ENCODE data around the gene GDPD5. TPM values are rescaled to one million over a fixed set of nuclear protein-coding genes. Genes with fewer than 3 reads are reported as not detected.
A peak's percentile ranks its signal among the peaks of the same experiment; 100 is the strongest.

GDPD5 gene
- total and polyA plus RNA-seq, 9 of the 15 experiments (the other 6 are each of a cell fraction or from before 2014, with no cell fraction given): 0.32 to 27.3 (median 8.0) TPM

Small RNAs within 50 kb of the gene (small RNA-seq; reads per million reads assigned to genes)
- gene SNORD15A (not detected), gene SNORD15B (214 reads per million, percentile 99 among the genes with 10 or more reads in this experiment)

Other genes starting within 250 kb of the GDPD5 start
- 21.8 and 27.6 TPM in 2 replicates for gene ARRB1, start 174.3 kb downstream of the GDPD5 start, total RNA-seq (2014; rRNA removed)
- gene ARRB1, start 174.3 kb downstream of the GDPD5 start, total RNA-seq (2014; rRNA removed; fragmentation: Illumina TruSeq; extraction: Trizol): 22.9 and 28.5 TPM in 2 replicates
- 41.7 and 43.5 TPM in 2 replicates for gene ARRB1, start 174.3 kb downstream of the GDPD5 start, total RNA-seq (2015; rRNA removed; fragmentation: Illumina TruSeq; extraction: Trizol)
- gene ARRB1, start 174.3 kb downstream of the GDPD5 start, total RNA-seq (2021): 43.6 and 45.4 TPM in 2 replicates
- gene ARRB1, start 174.3 kb downstream of the GDPD5 start, polyA plus RNA-seq (2011; rRNA removed): 26.2 and 30.8 TPM in 2 replicates
- 35.6 and 38.4 TPM in 2 replicates for gene ARRB1, start 174.3 kb downstream of the GDPD5 start, polyA plus RNA-seq (2014; fragmentation: Illumina TruSeq; extraction: Trizol)
- 10 to 100 TPM in 1 of 2 experiments, 1 to 10 TPM in 1; 6.6 to 13.1 TPM for gene ARRB1, start 174.3 kb downstream of the GDPD5 start, polyA plus RNA-seq (2014; fragmentation: Nextera tagmentation; extraction: Ambion mirVana)
- 24.2 and 30.6 TPM in 2 replicates for gene ARRB1, start 174.3 kb downstream of the GDPD5 start, polyA plus RNA-seq (2014; rRNA removed)
- 2,700 and 3,102 TPM in 2 replicates for gene RPS3, start 126.4 kb downstream of the GDPD5 start, total RNA-seq (2014; rRNA removed)
- 3,530 and 3,738 TPM in 2 replicates for gene RPS3, start 126.4 kb downstream of the GDPD5 start, total RNA-seq (2014; rRNA removed; fragmentation: Illumina TruSeq; extraction: Trizol)
- gene RPS3, start 126.4 kb downstream of the GDPD5 start, total RNA-seq (2015; rRNA removed; fragmentation: Illumina TruSeq; extraction: Trizol): 3,411 and 3,679 TPM in 2 replicates
- 3,592 and 3,622 TPM in 2 replicates for gene RPS3, start 126.4 kb downstream of the GDPD5 start, total RNA-seq (2021)
- gene RPS3, start 126.4 kb downstream of the GDPD5 start, polyA plus RNA-seq (2011; rRNA removed): 3,472 and 4,261 TPM in 2 replicates
- 4,042 and 4,231 TPM in 2 replicates for gene RPS3, start 126.4 kb downstream of the GDPD5 start, polyA plus RNA-seq (2014; fragmentation: Illumina TruSeq; extraction: Trizol)
- gene RPS3, start 126.4 kb downstream of the GDPD5 start, polyA plus RNA-seq (2014; fragmentation: Nextera tagmentation; extraction: Ambion mirVana): 1,000 to 10,000 TPM; 5,693 to 5,771 TPM
- gene RPS3, start 126.4 kb downstream of the GDPD5 start, polyA plus RNA-seq (2014; rRNA removed): 3,097 and 3,731 TPM in 2 replicates
- not detected in 2 replicates for gene KLHL35, start 92.7 kb downstream of the GDPD5 start, total RNA-seq (2014; rRNA removed)
- gene KLHL35, start 92.7 kb downstream of the GDPD5 start, total RNA-seq (2014; rRNA removed; fragmentation: Illumina TruSeq; extraction: Trizol): not detected in 2 replicates
- not detected in 2 replicates for gene KLHL35, start 92.7 kb downstream of the GDPD5 start, total RNA-seq (2015; rRNA removed; fragmentation: Illumina TruSeq; extraction: Trizol)
- gene KLHL35, start 92.7 kb downstream of the GDPD5 start, total RNA-seq (2021): not detected in 2 replicates
- gene KLHL35, start 92.7 kb downstream of the GDPD5 start, polyA plus RNA-seq (2011; rRNA removed): not detected in 2 replicates
- not detected in 2 replicates for gene KLHL35, start 92.7 kb downstream of the GDPD5 start, polyA plus RNA-seq (2014; fragmentation: Illumina TruSeq; extraction: Trizol)
- gene KLHL35, start 92.7 kb downstream of the GDPD5 start, polyA plus RNA-seq (2014; fragmentation: Nextera tagmentation; extraction: Ambion mirVana): not detected
- not detected in 2 replicates for gene KLHL35, start 92.7 kb downstream of the GDPD5 start, polyA plus RNA-seq (2014; rRNA removed)
- gene SERPINH1, start 36.3 kb upstream of the GDPD5 start, total RNA-seq (2014; rRNA removed): 67.9 and 85.8 TPM in 2 replicates
- gene SERPINH1, start 36.3 kb upstream of the GDPD5 start, total RNA-seq (2014; rRNA removed; fragmentation: Illumina TruSeq; extraction: Trizol): 30.3 and 44.1 TPM in 2 replicates
- gene SERPINH1, start 36.3 kb upstream of the GDPD5 start, total RNA-seq (2015; rRNA removed; fragmentation: Illumina TruSeq; extraction: Trizol): 78.5 and 87.1 TPM in 2 replicates
- gene SERPINH1, start 36.3 kb upstream of the GDPD5 start, total RNA-seq (2021): 106 and 115 TPM in 2 replicates
- gene SERPINH1, start 36.3 kb upstream of the GDPD5 start, polyA plus RNA-seq (2011; rRNA removed): 45.5 and 123 TPM in 2 replicates
- gene SERPINH1, start 36.3 kb upstream of the GDPD5 start, polyA plus RNA-seq (2014; fragmentation: Illumina TruSeq; extraction: Trizol): 95.0 and 102 TPM in 2 replicates
- 1 to 10 TPM; 2.8 to 6.8 TPM for gene SERPINH1, start 36.3 kb upstream of the GDPD5 start, polyA plus RNA-seq (2014; fragmentation: Nextera tagmentation; extraction: Ambion mirVana)
- gene SERPINH1, start 36.3 kb upstream of the GDPD5 start, polyA plus RNA-seq (2014; rRNA removed): 67.8 and 77.9 TPM in 2 replicates
- gene MAP6, start 143.1 kb upstream of the GDPD5 start, total RNA-seq (2014; rRNA removed): not detected in 2 replicates
- not detected in 2 replicates for gene MAP6, start 143.1 kb upstream of the GDPD5 start, total RNA-seq (2014; rRNA removed; fragmentation: Illumina TruSeq; extraction: Trizol)
- gene MAP6, start 143.1 kb upstream of the GDPD5 start, total RNA-seq (2015; rRNA removed; fragmentation: Illumina TruSeq; extraction: Trizol): not detected in 2 replicates
- gene MAP6, start 143.1 kb upstream of the GDPD5 start, total RNA-seq (2021): 0.07 TPM in 1 of 2 replicates, not detected in the other
- not detected in 2 replicates for gene MAP6, start 143.1 kb upstream of the GDPD5 start, polyA plus RNA-seq (2011; rRNA removed)
- gene MAP6, start 143.1 kb upstream of the GDPD5 start, polyA plus RNA-seq (2014; fragmentation: Illumina TruSeq; extraction: Trizol): not detected in 2 replicates
- gene MAP6, start 143.1 kb upstream of the GDPD5 start, polyA plus RNA-seq (2014; fragmentation: Nextera tagmentation; extraction: Ambion mirVana): not detected
- gene MAP6, start 143.1 kb upstream of the GDPD5 start, polyA plus RNA-seq (2014; rRNA removed): not detected in 2 replicates
- gene MOGAT2, start 191.9 kb upstream of the GDPD5 start, total RNA-seq (2014; rRNA removed): 0.09 TPM in 1 of 2 replicates, not detected in the other
- gene MOGAT2, start 191.9 kb upstream of the GDPD5 start, total RNA-seq (2014; rRNA removed; fragmentation: Illumina TruSeq; extraction: Trizol): not detected in 2 replicates
- not detected in 2 replicates for gene MOGAT2, start 191.9 kb upstream of the GDPD5 start, total RNA-seq (2015; rRNA removed; fragmentation: Illumina TruSeq; extraction: Trizol)
- gene MOGAT2, start 191.9 kb upstream of the GDPD5 start, total RNA-seq (2021): 0.09 TPM in 1 of 2 replicates, not detected in the other
- gene MOGAT2, start 191.9 kb upstream of the GDPD5 start, polyA plus RNA-seq (2011; rRNA removed): not detected in 2 replicates
- gene MOGAT2, start 191.9 kb upstream of the GDPD5 start, polyA plus RNA-seq (2014; fragmentation: Illumina TruSeq; extraction: Trizol): not detected in 2 replicates
- not detected for gene MOGAT2, start 191.9 kb upstream of the GDPD5 start, polyA plus RNA-seq (2014; fragmentation: Nextera tagmentation; extraction: Ambion mirVana)
- not detected in 2 replicates for gene MOGAT2, start 191.9 kb upstream of the GDPD5 start, polyA plus RNA-seq (2014; rRNA removed)
- 2.0 and 2.5 TPM in 2 replicates for gene DGAT2, start 242.8 kb upstream of the GDPD5 start, total RNA-seq (2014; rRNA removed)
- 1.6 and 2.2 TPM in 2 replicates for gene DGAT2, start 242.8 kb upstream of the GDPD5 start, total RNA-seq (2014; rRNA removed; fragmentation: Illumina TruSeq; extraction: Trizol)
- 1.6 and 1.7 TPM in 2 replicates for gene DGAT2, start 242.8 kb upstream of the GDPD5 start, total RNA-seq (2015; rRNA removed; fragmentation: Illumina TruSeq; extraction: Trizol)
- gene DGAT2, start 242.8 kb upstream of the GDPD5 start, total RNA-seq (2021): 2.2 TPM in 2 replicates
- gene DGAT2, start 242.8 kb upstream of the GDPD5 start, polyA plus RNA-seq (2011; rRNA removed): 1.8 TPM in 2 replicates
- gene DGAT2, start 242.8 kb upstream of the GDPD5 start, polyA plus RNA-seq (2014; fragmentation: Illumina TruSeq; extraction: Trizol): 2.3 and 2.4 TPM in 2 replicates
- under 1 TPM; 0.68 to 0.69 TPM for gene DGAT2, start 242.8 kb upstream of the GDPD5 start, polyA plus RNA-seq (2014; fragmentation: Nextera tagmentation; extraction: Ambion mirVana)
- gene DGAT2, start 242.8 kb upstream of the GDPD5 start, polyA plus RNA-seq (2014; rRNA removed): 2.2 and 2.8 TPM in 2 replicates